HEK293 (cell line): ENCODE results near the gene PRICKLE1.

Experiments
- FEZF1 ChIP-seq: fragments of 450-650 bp; formaldehyde crosslinking; IDR thresholded peaks from 2 replicates; pipeline ENCODE4 v1.5.1; 2016; ENCODE audit warnings: missing biosample characterization, missing genetic modification characterization
- GLIS1 ChIP-seq: fragments of 450-650 bp; formaldehyde crosslinking; IDR thresholded peaks from 2 replicates; pipeline ENCODE4 v1.5.1; 2016; ENCODE audit warnings: missing biosample characterization, missing genetic modification characterization
- MZF1 ChIP-seq: fragments of 450-650 bp; formaldehyde crosslinking; IDR thresholded peaks from 2 replicates; pipeline ENCODE4 v1.5.1; 2017; ENCODE audit warnings: missing biosample characterization, missing genetic modification characterization, borderline replicate concordance
- PRDM2 ChIP-seq: fragments of 450-650 bp; formaldehyde crosslinking; IDR thresholded peaks from 2 replicates; pipeline ENCODE4 v1.5.1; 2016; ENCODE audit warnings: missing biosample characterization, missing genetic modification characterization, borderline replicate concordance
- SCRT2 ChIP-seq: fragments of 450-650 bp; formaldehyde crosslinking; IDR thresholded peaks from 2 replicates; pipeline ENCODE4 v1.5.1; 2016; ENCODE audit warnings: missing biosample characterization, missing genetic modification characterization
- ZEB2 ChIP-seq: fragments of 450-650 bp; formaldehyde crosslinking; IDR thresholded peaks from 2 replicates; pipeline ENCODE4 v1.5.1; 2016; ENCODE audit warnings: missing biosample characterization, missing genetic modification characterization
- ZIC2 ChIP-seq: fragments of 450-650 bp; formaldehyde crosslinking; IDR thresholded peaks from 2 replicates; pipeline ENCODE4 v1.5.1; 2016; ENCODE audit warnings: missing biosample characterization, missing genetic modification characterization
- ZNF10 ChIP-seq: fragments of 450-650 bp; formaldehyde crosslinking; IDR thresholded peaks from 2 replicates; pipeline ENCODE4 v1.5.1; 2017; ENCODE audit warnings: missing biosample characterization, missing genetic modification characterization
- ZNF155 ChIP-seq: fragments of 450-650 bp; formaldehyde crosslinking; IDR thresholded peaks from 2 replicates; pipeline ENCODE4 v1.5.1; 2016; ENCODE audit warnings: missing biosample characterization, missing genetic modification characterization
- ZNF16 ChIP-seq: fragments of 450-650 bp; formaldehyde crosslinking; IDR thresholded peaks from 2 replicates; pipeline ENCODE4 v1.5.1; 2016; ENCODE audit warnings: low read depth, missing biosample characterization, missing genetic modification characterization
- ZNF184 ChIP-seq: fragments of 450-650 bp; IDR thresholded peaks from 2 replicates; pipeline ENCODE4 v1.5.1; 2018; ENCODE audit warnings: missing biosample characterization, mild to moderate bottlenecking, missing genetic modification characterization
- ZNF19 ChIP-seq: fragments of 450-650 bp; formaldehyde crosslinking; IDR thresholded peaks from 2 replicates; pipeline ENCODE4; 2016; ENCODE audit warnings: missing biosample characterization, missing genetic modification characterization, low read depth
- ZNF2 ChIP-seq: fragments of 450-650 bp; formaldehyde crosslinking; IDR thresholded peaks from 2 replicates; pipeline ENCODE4 v1.5.1; 2016; ENCODE audit warnings: missing biosample characterization, missing genetic modification characterization
- ZNF239 ChIP-seq: fragments of 450-650 bp; formaldehyde crosslinking; IDR thresholded peaks from 2 replicates; pipeline ENCODE4 v1.5.1; 2016; ENCODE audit warnings: missing biosample characterization, missing genetic modification characterization
- ZNF354C ChIP-seq: fragments of 450-650 bp; formaldehyde crosslinking; IDR thresholded peaks from 2 replicates; pipeline ENCODE4 v1.5.1; 2016; ENCODE audit warnings: missing biosample characterization, missing genetic modification characterization, low read depth, borderline replicate concordance
- ZNF366 ChIP-seq: fragments of 450-650 bp; formaldehyde crosslinking; conservative IDR thresholded peaks from 2 replicates; pipeline ENCODE4 v1.5.1; 2016; ENCODE audit warnings: missing biosample characterization, missing genetic modification characterization
- ZNF391 ChIP-seq: fragments of 450-650 bp; formaldehyde crosslinking; IDR thresholded peaks from 2 replicates; pipeline ENCODE4 v1.5.1; 2016; ENCODE audit warnings: low read depth, missing biosample characterization, missing genetic modification characterization, borderline replicate concordance
- ZNF518A ChIP-seq: fragments of 450-650 bp; formaldehyde crosslinking; conservative IDR thresholded peaks from 2 replicates; pipeline ENCODE4 v1.5.1; 2016; ENCODE audit warnings: low read depth, missing biosample characterization, missing genetic modification characterization
- ZNF530 ChIP-seq: fragments of 450-650 bp; formaldehyde crosslinking; IDR thresholded peaks from 2 replicates; pipeline ENCODE4 v1.5.1; 2016; ENCODE audit warnings: low read depth, missing biosample characterization, missing genetic modification characterization
- ZNF645 ChIP-seq: fragments of 450-650 bp; formaldehyde crosslinking; IDR thresholded peaks from 2 replicates; pipeline ENCODE4; 2016; ENCODE audit warnings: missing biosample characterization, missing genetic modification characterization
- ZNF843 ChIP-seq: fragments of 450-650 bp; formaldehyde crosslinking; IDR thresholded peaks from 2 replicates; pipeline ENCODE4 v1.5.1; 2016; ENCODE audit warnings: missing biosample characterization, missing genetic modification characterization
- TF ChIP-seq, protein P1 (sequence below): fragments of 450-650 bp; formaldehyde crosslinking; IDR thresholded peaks from 2 replicates; pipeline ENCODE4 v1.5.1; 2017; ENCODE audit warnings: missing biosample characterization, missing genetic modification characterization
- TF ChIP-seq, protein P2 (sequence below): fragments of 450-650 bp; formaldehyde crosslinking; IDR thresholded peaks from 2 replicates; pipeline ENCODE4 v1.5.1; 2016; ENCODE audit warnings: missing biosample characterization, missing genetic modification characterization

Gene PRICKLE1

DNA sequence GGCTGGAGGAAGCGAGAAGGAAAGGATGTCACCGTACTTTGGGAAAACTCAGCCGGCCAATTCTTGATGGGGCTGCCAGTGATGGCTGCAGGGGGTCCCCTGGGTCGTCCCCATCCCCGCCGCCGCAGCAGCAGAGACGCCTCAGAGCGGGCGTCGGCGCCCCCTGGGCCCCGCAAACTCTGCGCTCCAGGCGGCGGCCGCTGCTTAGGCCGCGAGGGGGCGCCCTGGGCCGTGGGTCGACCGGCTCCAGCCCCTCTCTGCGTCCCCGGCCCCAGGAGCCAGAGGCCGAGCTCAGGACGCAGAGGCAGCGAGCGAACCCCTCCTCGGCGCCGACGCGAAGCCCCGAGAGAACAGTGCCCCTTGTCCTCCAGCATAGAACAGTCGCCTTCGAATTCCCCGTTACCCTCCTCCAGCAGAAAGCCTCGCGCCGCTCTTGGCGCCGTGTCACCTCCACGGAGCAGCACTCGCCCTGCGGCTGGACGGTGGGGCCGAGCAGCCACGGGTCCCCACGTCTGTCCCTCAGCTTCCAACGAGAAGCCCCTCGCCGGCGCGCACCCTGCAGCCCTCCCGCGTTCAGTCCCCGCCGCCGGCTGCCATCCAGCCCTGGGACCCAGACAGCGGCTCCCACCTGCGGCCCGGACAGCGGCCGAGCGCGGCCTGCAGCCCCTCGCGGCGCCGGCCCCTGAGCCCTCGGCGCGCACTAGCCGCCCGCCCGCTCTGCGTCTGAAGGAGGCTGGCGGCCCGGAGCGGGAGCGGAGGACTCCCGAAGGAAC is 106.6 kb downstream of the PRICKLE1 start (continued):
- TF ChIP-seq PRDM2 (tag by site-specific recombination) (no peak), ZNF391 (tag by site-specific recombination) (peak; percentile 44; the same call in 1 of the 2 replicates), ZIC2 (tag by site-specific recombination) (peak; percentile 63), ZNF16 (tag by site-specific recombination) (no peak), ZNF155 (tag by site-specific recombination) (no peak), ZNF645 (tag by site-specific recombination) (peak; percentile 35; the same call in 1 of the 2 replicates), SCRT2 (peak; percentile 19), MZF1 (tag by site-specific recombination) (no peak), ZNF184 (no peak), ZEB2 (tag by site-specific recombination) (peak; percentile 77; the same call in 1 of the 2 replicates), ZNF239 (tag by site-specific recombination) (no peak), ZNF2 (tag by site-specific recombination) (peak; percentile 85), ZNF10 (tag by site-specific recombination) (0 out of 2 replicates have a peak, but pooled peaks have one; percentile 3), ZNF19 (no peak), ZNF518A (no peak), FEZF1 (tag by site-specific recombination) (no peak), ZNF354C (tag by site-specific recombination) (no peak), ZNF366 (tag by site-specific recombination) (no peak), GLIS1 (tag by site-specific recombination) (peak; percentile 69), ZNF843 (tag by site-specific recombination) (0 out of 2 replicates have a peak, but pooled peaks have one; percentile 43), ZNF530 (tag by site-specific recombination) (no peak)
- TF ChIP-seq, protein P1, sequence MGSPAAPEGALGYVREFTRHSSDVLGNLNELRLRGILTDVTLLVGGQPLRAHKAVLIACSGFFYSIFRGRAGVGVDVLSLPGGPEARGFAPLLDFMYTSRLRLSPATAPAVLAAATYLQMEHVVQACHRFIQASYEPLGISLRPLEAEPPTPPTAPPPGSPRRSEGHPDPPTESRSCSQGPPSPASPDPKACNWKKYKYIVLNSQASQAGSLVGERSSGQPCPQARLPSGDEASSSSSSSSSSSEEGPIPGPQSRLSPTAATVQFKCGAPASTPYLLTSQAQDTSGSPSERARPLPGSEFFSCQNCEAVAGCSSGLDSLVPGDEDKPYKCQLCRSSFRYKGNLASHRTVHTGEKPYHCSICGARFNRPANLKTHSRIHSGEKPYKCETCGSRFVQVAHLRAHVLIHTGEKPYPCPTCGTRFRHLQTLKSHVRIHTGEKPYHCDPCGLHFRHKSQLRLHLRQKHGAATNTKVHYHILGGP (tag by site-specific recombination), result no peak
- TF ChIP-seq, protein P2, sequence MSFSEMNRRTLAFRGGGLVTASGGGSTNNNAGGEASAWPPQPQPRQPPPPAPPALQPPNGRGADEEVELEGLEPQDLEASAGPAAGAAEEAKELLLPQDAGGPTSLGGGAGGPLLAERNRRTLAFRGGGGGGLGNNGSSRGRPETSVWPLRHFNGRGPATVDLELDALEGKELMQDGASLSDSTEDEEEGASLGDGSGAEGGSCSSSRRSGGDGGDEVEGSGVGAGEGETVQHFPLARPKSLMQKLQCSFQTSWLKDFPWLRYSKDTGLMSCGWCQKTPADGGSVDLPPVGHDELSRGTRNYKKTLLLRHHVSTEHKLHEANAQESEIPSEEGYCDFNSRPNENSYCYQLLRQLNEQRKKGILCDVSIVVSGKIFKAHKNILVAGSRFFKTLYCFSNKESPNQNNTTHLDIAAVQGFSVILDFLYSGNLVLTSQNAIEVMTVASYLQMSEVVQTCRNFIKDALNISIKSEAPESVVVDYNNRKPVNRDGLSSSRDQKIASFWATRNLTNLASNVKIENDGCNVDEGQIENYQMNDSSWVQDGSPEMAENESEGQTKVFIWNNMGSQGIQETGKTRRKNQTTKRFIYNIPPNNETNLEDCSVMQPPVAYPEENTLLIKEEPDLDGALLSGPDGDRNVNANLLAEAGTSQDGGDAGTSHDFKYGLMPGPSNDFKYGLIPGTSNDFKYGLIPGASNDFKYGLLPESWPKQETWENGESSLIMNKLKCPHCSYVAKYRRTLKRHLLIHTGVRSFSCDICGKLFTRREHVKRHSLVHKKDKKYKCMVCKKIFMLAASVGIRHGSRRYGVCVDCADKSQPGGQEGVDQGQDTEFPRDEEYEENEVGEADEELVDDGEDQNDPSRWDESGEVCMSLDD (tag by site-specific recombination), result peak; percentile 89
